A549 (cell line): ENCODE data around the gene NAPA. TPM values are rescaled to one million over a fixed set of nuclear protein-coding genes. Genes with fewer than 3 reads are reported as not detected.
A peak's percentile ranks its signal among the peaks of the same experiment; 100 is the strongest.

ENCODE experiments used
- ATAC-seq, 2 experiments: fragments of 200-7000 bp in 1 of 2; fragments of >200 bp in 1 of 2; cut with Nextera tagmentation in 1 of 2; cut with Tn5 transposase in 1 of 2; 3 replicates each; pipeline versions ENCODE4 v1.8.0 to v1.9.1; 2018 to 2020; ENCODE audit warnings: mild to moderate bottlenecking in 1 of 2, moderate library complexity in 1 of 2
- CTCF ChIA-PET: fragments of 300-600 bp; sonication (Branson Sonifier 250); formaldehyde crosslinking; extraction: SDS; loops from one replicate; lab custom pipeline; 2021; ENCODE audit warnings: antibody characterized with exemption, inconsistent platforms; lab: Yijun Ruan, JAX
- POLR2A ChIA-PET: fragments of 350-600 bp; formaldehyde crosslinking; extraction: SDS; loops from one replicate; lab custom pipeline; 2021; ENCODE audit warnings: antibody characterized with exemption, inconsistent platforms; lab: Yijun Ruan, JAX
- DNase-seq, 2 experiments: peaks; one replicate each; pipeline versions ENCODE4 v3.0.0 to v3.0.0-alpha.2; 2011 to 2016; ENCODE audit warnings: low read depth in 1 of 2, low spot score in 1 of 2
- FAIRE-seq: peaks from 2 replicates; lab custom pipeline; 2011; peaks lifted over from hg19 to GRCh38; lab: Jason Lieb, UNC
- H3K27ac ChIP-seq, 2 experiments: fragments of >200 bp; sonication (Bioruptor Twin); formaldehyde crosslinking; 3 replicates each; pipeline ENCODE4 v1.5.1; 2016 to 2017
- H3K4me1 ChIP-seq: fragments of >200 bp; sonication (Bioruptor Twin); formaldehyde crosslinking; 3 replicates; pipeline ENCODE4 v1.6.1; 2016
- H3K4me2 ChIP-seq: fragments of >200 bp; sonication (Bioruptor Twin); formaldehyde crosslinking; 3 replicates; pipeline ENCODE4 v1.6.1; 2016
- H3K4me3 ChIP-seq: fragments of >200 bp; sonication (Bioruptor Twin); formaldehyde crosslinking; 3 replicates; pipeline ENCODE4 v1.5.1; 2016
- H3K9me3 ChIP-seq: fragments of >200 bp; sonication (Bioruptor Twin); formaldehyde crosslinking; 3 replicates; pipeline ENCODE4 v1.6.1; 2016
- ATOH8 ChIP-seq: fragments of 250-450 bp; sonication (Bioruptor Pico); IDR thresholded peaks from 2 replicates; pipeline ENCODE4 v1.5.0; 2020; ENCODE audit warnings: low read depth, mild to moderate bottlenecking, moderate library complexity
- BCL3 ChIP-seq: fragments of >200 bp; sonication (Bioruptor Twin); formaldehyde crosslinking; IDR thresholded peaks from 3 replicates; pipeline ENCODE4 v1.6.1; 2016
- CEBPB ChIP-seq, 2 experiments: fragments of >200 bp in 1 of 2; sonication (Bioruptor Twin) in 1 of 2; formaldehyde crosslinking in 1 of 2; IDR thresholded peaks; 2 replicates each; pipeline ENCODE4 v1.6.1; 2012 to 2016
- CHD2 ChIP-seq: fragments of 150-350 bp; IDR thresholded peaks from 2 replicates; pipeline ENCODE4 v1.6.1; 2014; ENCODE audit warnings: low read length; ENCODE audit not compliant: partially characterized antibody
- CTCF ChIP-seq: fragments of >200 bp; sonication (Bioruptor Twin); formaldehyde crosslinking; IDR thresholded peaks from 3 replicates; pipeline ENCODE4 v1.5.1; 2016
- EHF ChIP-seq: fragments of 250-450 bp; sonication (Bioruptor Pico); IDR thresholded peaks from 2 replicates; pipeline ENCODE4 v1.5.0; 2020; ENCODE audit warnings: mild to moderate bottlenecking
- ESRRA ChIP-seq: fragments of 150-350 bp; IDR thresholded peaks from 2 replicates; pipeline ENCODE4 v1.6.1; 2014; ENCODE audit warnings: mild to moderate bottlenecking, low read length, borderline replicate concordance
- FOSB ChIP-seq: fragments of 250-450 bp; sonication (Bioruptor Pico); IDR thresholded peaks from 2 replicates; pipeline ENCODE4 v1.5.0; 2020; ENCODE audit warnings: mild to moderate bottlenecking, moderate library complexity
- HMGXB4 ChIP-seq: fragments of 250-450 bp; sonication (Bioruptor Pico); IDR thresholded peaks from 2 replicates; pipeline ENCODE4 v1.5.0; 2021; ENCODE audit warnings: mild to moderate bottlenecking, moderate library complexity, borderline replicate concordance
- KDM1A ChIP-seq: fragments of 200-600 bp; sonication (generic); IDR thresholded peaks from 2 replicates; pipeline ENCODE4 v1.6.1; 2016; ENCODE audit warnings: low read depth, mild to moderate bottlenecking
- MAFK ChIP-seq: fragments of 450-650 bp; IDR thresholded peaks from 2 replicates; pipeline ENCODE4 v1.6.1; 2014; ENCODE audit not compliant: partially characterized antibody
- MAX ChIP-seq: IDR thresholded peaks from 2 replicates; pipeline ENCODE4 v1.6.1; 2012
- MAZ ChIP-seq: fragments of 150-350 bp; IDR thresholded peaks from 2 replicates; pipeline ENCODE4 v1.6.1; 2014; ENCODE audit warnings: antibody characterized with exemption, low read depth, low read length, borderline replicate concordance
- PBX3 ChIP-seq: IDR thresholded peaks from 2 replicates; pipeline ENCODE4 v1.6.1; 2012
- PHF8 ChIP-seq: fragments of 200-600 bp; sonication (generic); IDR thresholded peaks from 2 replicates; pipeline ENCODE4 v1.6.1; 2016; ENCODE audit warnings: low read depth, mild to moderate bottlenecking, antibody characterized with exemption, moderate library complexity, borderline replicate concordance
- RAD21 ChIP-seq, 2 experiments: fragments of >200 bp in 1 of 2; sonication (Bioruptor Twin) in 1 of 2; formaldehyde crosslinking in 1 of 2; IDR thresholded peaks in 1 of 2; conservative IDR thresholded peaks in 1 of 2; 2 replicates in 1 of 2; 3 replicates in 1 of 2; pipeline ENCODE4 v1.6.1; 2012 to 2018; ENCODE audit warnings: inconsistent platforms in 1 of 2
- RARB ChIP-seq: fragments of 250-450 bp; sonication (Bioruptor Pico); IDR thresholded peaks from 2 replicates; pipeline ENCODE4 v1.8.0; 2021; ENCODE audit warnings: mild to moderate bottlenecking, moderate library complexity
- RCOR1 ChIP-seq: fragments of 150-350 bp; IDR thresholded peaks from 2 replicates; pipeline ENCODE4 v1.6.1; 2014; ENCODE audit warnings: antibody characterized with exemption, low read length, low read depth
- RNF2 ChIP-seq: fragments of 200-600 bp; sonication (generic); IDR thresholded peaks from 2 replicates; pipeline ENCODE4 v1.6.1; 2016; ENCODE audit warnings: low read depth, mild to moderate bottlenecking, antibody characterized with exemption, moderate library complexity, borderline replicate concordance
- SREBF2 ChIP-seq: fragments of 450-650 bp; IDR thresholded peaks from 2 replicates; pipeline ENCODE4 v1.6.1; 2014; ENCODE audit warnings: mild to moderate bottlenecking, moderate library complexity
- TFCP2L1 ChIP-seq: fragments of 250-450 bp; sonication (Bioruptor Pico); IDR thresholded peaks from 2 replicates; pipeline ENCODE4 v1.5.0; 2021; ENCODE audit warnings: mild to moderate bottlenecking
- TP53 ChIP-seq: fragments of 250-450 bp; sonication (Bioruptor Pico); IDR thresholded peaks from 2 replicates; pipeline ENCODE4 v1.5.0; 2021; ENCODE audit warnings: mild to moderate bottlenecking, moderate library complexity
- USF2 ChIP-seq: fragments of 450-650 bp; IDR thresholded peaks from 2 replicates; pipeline ENCODE4 v1.6.1; 2014; ENCODE audit warnings: antibody characterized with exemption
- ZC3H11A ChIP-seq: fragments of 450-650 bp; IDR thresholded peaks from 2 replicates; pipeline ENCODE4 v1.6.1; 2014; ENCODE audit warnings: antibody characterized with exemption, mild to moderate bottlenecking
- ZFP36 ChIP-seq: fragments of 450-650 bp; IDR thresholded peaks from 2 replicates; pipeline ENCODE4 v1.6.1; 2014; ENCODE audit warnings: borderline replicate concordance; ENCODE audit not compliant: partially characterized antibody
- ZNF302 ChIP-seq: fragments of 250-450 bp; sonication (Bioruptor Pico); IDR thresholded peaks from 2 replicates; pipeline ENCODE4 v1.9.0; 2021; ENCODE audit warnings: inconsistent platforms, mild to moderate bottlenecking, moderate library complexity
- ZSCAN20 ChIP-seq: fragments of 250-450 bp; sonication (Bioruptor Pico); IDR thresholded peaks from 2 replicates; pipeline ENCODE4 v1.8.0; 2022; ENCODE audit warnings: mild to moderate bottlenecking, moderate library complexity
- WGBS: methylation state at CpG from one replicate; pipeline ENCODE4 v1.1.6; 2017; ENCODE audit errors: missing lambda C conversion rate; 5-methylcytosine and 5-hydroxymethylcytosine counted together
- polyA plus RNA-seq, 4 experiments: library from polyadenylated mRNA; depleted of rRNA in 3 of 4; stranded (reverse); fragments of >200 nt; fragmentation: RNase III in 1 of 4; extraction: RNeasy Plus Mini Kit Qiagen cat#74134 plus additional on column Dnase treatment in 1 of 4; gene quantifications; 2 replicates in 3 of 4; 3 replicates in 1 of 4; pipeline ENCODE4 v1.2.3, GENCODE V29; 2011 to 2017

The NAPA gene
- polyA plus RNA-seq, 2 of the 4 experiments (the other 2 are of a cell fraction): 69.6 to 101 TPM

GRCh38 chr19:47561440-47562057 is 46.7 kb upstream of the NAPA start:
- 86% methylated on average over 7 of the region's 7 CpGs for WGBS
- Histone ChIP-seq H3K4me2 (peak overlapping the region; percentile 13), H3K4me3 (no peak overlapping the region), H3K9me3 (no peaks in the 10 kb centered on the region), H3K4me1 (peaks cover 9% of the 10 kb centered on the region; the same call in 2 of the 3 replicates), H3K27ac (no peak overlapping the region)
- no peak for FAIRE-seq
- ChIA-PET CTCF (interaction anchor here (1.0 to 2.7 kb wide), 6 partner anchors 15 to 99 kb away, joined by 3 to 13 read pairs (median 4); partner anchors contain the start of gene NAPA), POLR2A (interaction anchor here (0.6 kb wide), 1 partner anchor 39 kb away, joined by 4 read pairs; no protein-coding TSS in a partner anchor)
- DNase-seq: peak in 1 of 2 experiments; percentile 66
- TF ChIP-seq RNF2 (no peak), TFCP2L1 (CRISPR knock-in tag) (no peak), FOSB (CRISPR knock-in tag) (no peak), CTCF (no peak), PHF8 (no peak), EHF (CRISPR knock-in tag) (no peak), RCOR1 (no peak), PBX3 (no peak), ZFP36 (no peak), RAD21 (conservative IDR thresholded peaks at IDR 0.05 in 1 of 2, IDR thresholded peaks at IDR 0.05 in 1 of 2) (no peak), MAFK (no peak), CHD2 (no peak), ZSCAN20 (CRISPR knock-in tag) (no peak), ZNF302 (no peak), ESRRA (no peak)
- peak; percentile 30 to 77; a peak in 3 of 6 replicates for ATAC-seq

- ChIA-PET CTCF (interaction anchor here (1.0 to 2.7 kb wide), 8 partner anchors 15 to 146 kb away, joined by 3 to 13 read pairs (median 4); partner anchors contain the start of gene NAPA), POLR2A (interaction anchor here (0.6 kb wide), 1 partner anchor 186 kb away, joined by 6 read pairs; no protein-coding TSS in a partner anchor)
- peaks cover 9% of the 10 kb centered on the region; the same call in 2 of the 3 replicates for H3K4me1 ChIP-seq
- DNase-seq (no peak), ATAC-seq (peak in 1 of 2 experiments; percentile 30; a peak in 1 of 6 replicates), FAIRE-seq (no peak)
- 89% methylated on average over 2 of the region's 2 CpGs for WGBS
- TF ChIP-seq RARB (CRISPR knock-in tag): no peak
- TF ChIP-seq USF2: no peak
- TF ChIP-seq ZC3H11A: no peak
- no peak for TF ChIP-seq BCL3
- no peak for TF ChIP-seq MAZ
- no peak for TF ChIP-seq EHF (CRISPR knock-in tag)
- TF ChIP-seq MAX: no peak
- TF ChIP-seq SREBF2: no peak
- TF ChIP-seq ESRRA: no peak
- TF ChIP-seq TP53 (CRISPR knock-in tag): no peak
- no peak for TF ChIP-seq PHF8
- no peak for TF ChIP-seq HMGXB4
- TF ChIP-seq CEBPB (IDR thresholded peaks at IDR 0.05): no peak
- TF ChIP-seq RNF2: no peak
- TF ChIP-seq KDM1A: no peak
- TF ChIP-seq ATOH8: no peak
- no peak overlapping the region for H3K4me3 ChIP-seq
- no peak overlapping the region for H3K27ac ChIP-seq
- no peaks in the 10 kb centered on the region for H3K9me3 ChIP-seq
- no peak overlapping the region for H3K4me2 ChIP-seq
Observed at GRCh38 chr19:47560999-47561398, 46.1 kb upstream of the NAPA start.
